NCI-H2029 treated with DMSO at 0.1 percent for 48 hours (cell line): ENCODE data around the gene DCDC1.

Experiments used
- DNase-seq: peaks from one replicate; lab custom pipeline; 2025; lab: John Stamatoyannopoulos, UW

DCDC1 gene, protein sequence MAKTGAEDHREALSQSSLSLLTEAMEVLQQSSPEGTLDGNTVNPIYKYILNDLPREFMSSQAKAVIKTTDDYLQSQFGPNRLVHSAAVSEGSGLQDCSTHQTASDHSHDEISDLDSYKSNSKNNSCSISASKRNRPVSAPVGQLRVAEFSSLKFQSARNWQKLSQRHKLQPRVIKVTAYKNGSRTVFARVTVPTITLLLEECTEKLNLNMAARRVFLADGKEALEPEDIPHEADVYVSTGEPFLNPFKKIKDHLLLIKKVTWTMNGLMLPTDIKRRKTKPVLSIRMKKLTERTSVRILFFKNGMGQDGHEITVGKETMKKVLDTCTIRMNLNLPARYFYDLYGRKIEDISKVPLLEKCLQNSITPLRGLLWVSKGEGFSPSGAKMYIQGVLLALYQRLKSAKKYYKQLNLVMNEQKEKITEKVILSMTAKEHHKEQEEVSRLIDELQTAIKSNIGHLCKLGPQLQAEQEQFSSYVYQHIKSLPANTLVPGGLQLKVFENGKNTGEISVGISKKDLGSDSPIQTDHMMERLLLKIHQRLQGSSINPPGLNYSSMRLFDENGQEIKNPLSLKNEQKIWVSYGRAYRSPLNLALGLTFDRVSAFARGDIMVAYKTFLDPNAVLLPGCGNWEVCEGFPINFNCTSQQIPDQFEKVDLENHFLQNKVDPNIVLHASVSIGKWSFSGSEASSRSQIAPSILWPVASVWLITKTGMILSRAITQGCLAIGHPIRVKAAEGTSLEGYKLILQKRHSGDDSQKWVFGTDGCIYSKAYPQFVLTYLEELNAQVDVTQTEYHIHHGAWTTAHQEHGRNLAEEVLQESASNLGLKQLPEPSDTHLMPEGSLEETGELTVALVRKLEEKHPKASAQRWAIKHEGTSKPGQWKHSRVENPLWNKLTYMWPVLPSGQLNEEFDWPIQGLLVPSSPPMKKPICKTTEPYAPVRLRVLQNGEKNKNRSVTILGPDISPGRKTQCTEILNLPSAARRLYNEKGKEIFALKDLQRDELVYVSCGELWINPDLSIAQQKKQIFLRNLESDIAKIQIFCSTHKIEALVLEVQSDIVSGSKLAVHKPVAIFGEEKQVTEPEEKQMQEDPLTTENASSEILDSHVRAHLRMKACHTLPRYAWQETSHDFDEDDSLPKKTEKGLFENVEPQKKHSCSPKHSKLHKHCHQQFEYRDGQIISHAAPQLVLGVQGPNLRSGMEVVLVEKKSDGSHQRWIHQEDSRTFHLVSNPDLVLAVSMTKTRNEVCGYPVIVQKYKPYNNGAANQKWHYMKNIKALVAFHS (N-terminal part only)

DNA sequence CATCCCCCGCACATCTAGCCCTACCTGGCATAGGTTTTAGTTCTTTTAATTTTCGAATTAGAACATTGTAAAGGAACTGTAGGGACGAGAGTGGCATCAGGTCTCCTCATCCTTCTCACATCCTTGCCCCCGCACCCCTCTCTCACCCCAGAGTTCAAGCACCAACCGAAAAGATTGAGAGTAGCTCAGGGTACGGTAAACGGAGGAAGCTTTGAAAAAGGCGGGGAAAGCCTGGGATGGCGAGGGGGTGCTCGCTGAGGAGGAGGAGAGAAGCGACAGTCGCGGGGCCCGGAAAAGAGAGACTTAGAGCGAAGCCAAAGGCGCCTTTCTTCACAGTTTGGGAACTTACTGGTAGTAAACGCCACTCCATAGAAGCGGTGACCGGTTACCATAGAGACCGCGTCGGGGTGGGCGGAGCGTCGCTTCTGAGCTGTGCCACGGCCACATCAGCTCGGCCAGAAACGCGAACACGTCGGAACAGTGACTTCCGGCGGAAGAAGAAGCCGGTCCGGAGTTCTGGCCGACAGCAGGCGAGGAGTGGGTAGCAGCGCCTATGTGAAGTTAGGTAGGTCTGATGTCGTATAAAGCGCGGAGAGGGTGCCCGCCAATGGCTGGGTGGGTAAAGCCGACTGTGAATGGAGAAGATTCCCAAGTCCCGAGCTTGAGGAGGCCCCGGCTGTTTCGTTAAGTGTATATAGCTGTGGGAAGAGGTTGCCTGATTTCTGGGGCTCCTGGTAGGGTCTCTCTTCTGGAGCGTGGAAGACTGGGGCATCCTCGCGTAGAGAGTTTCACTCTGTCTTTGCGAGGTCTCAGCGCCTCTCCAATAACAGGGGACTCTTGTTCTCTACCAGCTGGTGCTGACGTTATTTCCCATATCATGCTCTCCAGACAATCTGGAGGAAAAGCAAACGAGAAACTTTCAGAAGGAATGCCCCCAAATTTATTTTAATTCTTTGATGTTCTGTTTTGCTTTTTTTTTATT is at the start of gene DCDC1, which contains the start of gene DNAJC24:
TSS of gene DCDC1 (minus strand) at position 392 of the 982 bp plus-strand sequence. CDS start 41,459 bp downstream, outside the sequence.
TSS of gene DNAJC24 (plus strand) at position 513 of the 982 bp plus-strand sequence. CDS start 889 bp downstream, outside the sequence.
- DNase-seq = peak; percentile 67

DNA sequence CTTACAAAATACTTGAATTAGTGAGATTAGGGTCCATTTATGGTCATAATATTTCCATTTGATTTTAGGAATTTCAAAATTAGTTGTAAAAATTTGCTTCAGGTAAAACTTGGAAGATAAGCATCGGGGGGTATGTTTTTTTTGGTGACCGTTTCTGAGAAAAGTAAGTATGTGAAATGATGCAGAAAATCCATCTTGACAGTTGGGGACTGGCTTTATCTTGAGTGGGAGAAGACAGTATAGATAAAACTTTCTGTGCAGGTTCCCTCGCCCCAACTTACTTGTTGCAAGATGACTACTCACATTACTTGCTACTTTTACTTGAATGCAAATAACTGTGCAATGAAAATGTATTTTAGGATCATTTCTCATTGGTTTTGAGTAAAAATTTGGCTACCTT is 49.6 kb upstream of the DCDC1 start:
- no peak for DNase-seq

DNA sequence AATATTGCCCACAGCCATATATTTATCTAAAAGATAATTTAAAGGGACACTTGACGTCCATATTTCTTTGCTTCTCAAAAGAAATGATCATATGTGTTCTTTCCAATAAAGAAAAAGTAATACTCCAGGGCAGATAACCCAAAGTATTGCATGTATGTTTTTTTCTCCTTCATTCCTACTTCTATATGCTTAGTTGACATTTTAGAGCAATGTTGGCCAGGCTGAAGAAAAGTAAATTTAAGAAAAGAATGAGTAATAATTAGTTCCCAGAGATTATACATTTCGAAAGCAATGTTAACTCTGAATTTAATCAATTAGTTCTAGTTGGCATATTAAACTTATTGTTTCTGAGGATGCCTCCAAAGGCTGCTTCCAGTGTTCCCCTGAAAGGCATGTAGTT is 48.3 kb upstream of the DCDC1 start:
- no peak for DNase-seq

DNA sequence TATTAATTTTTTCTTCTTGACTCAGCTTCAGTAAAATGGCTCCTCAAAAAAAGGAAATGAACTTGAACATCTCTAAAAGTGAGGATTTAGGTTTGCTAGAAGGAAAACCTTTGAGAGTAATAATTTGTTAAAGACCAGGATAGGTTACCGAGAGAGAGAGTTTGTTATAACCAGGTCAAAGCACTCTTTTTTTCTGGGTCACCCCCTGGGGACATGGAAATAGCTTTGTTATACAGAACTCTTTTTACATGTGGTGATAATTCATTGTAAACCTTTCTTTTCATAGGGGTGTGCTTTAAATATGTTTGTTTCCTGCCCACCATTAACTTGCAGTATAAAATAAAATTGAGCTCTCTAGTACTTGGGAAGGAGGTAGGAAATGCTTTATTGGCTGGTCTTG is 47.8 kb upstream of the DCDC1 start:
- no peak for DNase-seq

DNA sequence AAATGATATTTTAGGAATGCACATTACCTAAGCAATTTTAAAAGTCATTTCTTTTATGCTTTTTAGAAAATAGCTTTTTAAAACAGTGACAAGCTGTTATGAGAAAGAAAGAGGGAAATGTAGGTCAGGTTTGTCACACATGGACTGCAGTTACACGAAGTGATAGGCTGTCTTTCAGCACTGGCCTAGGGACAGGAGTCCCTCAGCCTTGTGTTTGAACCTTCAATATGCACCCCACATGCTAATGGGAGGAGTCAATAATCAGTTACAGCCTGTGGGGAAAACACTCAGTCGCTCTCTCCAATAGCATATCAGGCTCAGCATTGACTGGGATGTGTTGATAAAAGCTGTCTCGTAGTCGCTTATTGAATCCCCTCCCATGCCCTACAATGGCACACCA is 45.9 kb upstream of the DCDC1 start:
- DNase-seq = no peak

DNA sequence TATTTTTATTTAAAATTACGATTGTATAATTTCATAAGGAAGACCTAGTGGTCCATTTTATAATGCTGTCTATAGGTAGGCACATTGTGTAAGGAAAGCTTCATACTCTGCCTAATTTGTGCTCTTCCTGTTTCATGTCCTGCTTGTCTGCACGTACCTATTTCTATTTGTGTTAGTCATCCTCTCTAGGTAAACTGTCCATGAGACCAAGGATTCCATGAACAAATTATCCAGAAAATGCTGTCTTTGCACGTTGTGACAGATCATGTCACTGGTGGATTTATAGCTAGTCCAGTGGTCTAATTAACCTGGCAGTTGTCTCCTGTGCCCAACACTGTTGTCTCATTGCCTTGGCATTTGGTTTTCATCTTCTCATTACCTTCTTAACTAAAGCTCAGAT is 44.8 kb upstream of the DCDC1 start:
- DNase-seq = no peak

DNA sequence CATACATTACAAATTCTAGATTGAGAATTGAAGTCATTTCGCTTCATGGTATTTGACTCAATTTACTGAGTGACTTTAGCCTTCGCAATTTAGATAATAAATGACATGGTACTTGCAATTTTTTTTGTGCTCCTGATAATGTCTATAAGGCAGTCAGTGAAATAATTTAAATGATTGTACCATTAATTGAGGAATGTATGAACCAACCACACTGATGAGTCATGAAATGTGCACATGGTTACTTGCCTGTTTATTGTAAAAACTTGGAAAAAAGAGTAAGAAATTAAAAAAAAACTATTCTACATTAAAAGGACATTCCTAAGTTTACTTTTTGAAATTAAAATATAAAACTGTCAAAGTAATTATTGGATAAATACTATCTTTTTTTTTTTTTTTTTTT is 43.4 kb upstream of the DCDC1 start:
- DNase-seq = no peak

DNA sequence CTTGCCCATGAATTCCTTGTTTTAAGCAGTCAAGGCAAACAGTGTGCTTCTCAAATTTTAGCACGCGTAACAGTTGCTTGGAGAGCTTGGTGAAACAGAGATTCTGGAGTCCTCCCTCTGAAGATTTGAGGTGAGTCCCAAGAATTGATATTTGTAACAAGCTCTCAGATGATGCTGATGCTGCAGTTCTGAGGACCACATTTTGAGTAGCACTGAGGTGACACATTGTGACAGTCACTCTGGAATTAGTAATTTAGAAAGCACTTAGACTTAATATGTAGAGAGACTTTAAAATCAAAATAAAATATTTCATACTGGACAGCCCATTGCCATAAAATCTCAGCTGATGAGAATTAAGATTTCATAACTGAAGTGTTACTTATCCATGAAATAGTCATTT is 38.7 kb upstream of the DCDC1 start:
- DNase-seq = no peak

DNA sequence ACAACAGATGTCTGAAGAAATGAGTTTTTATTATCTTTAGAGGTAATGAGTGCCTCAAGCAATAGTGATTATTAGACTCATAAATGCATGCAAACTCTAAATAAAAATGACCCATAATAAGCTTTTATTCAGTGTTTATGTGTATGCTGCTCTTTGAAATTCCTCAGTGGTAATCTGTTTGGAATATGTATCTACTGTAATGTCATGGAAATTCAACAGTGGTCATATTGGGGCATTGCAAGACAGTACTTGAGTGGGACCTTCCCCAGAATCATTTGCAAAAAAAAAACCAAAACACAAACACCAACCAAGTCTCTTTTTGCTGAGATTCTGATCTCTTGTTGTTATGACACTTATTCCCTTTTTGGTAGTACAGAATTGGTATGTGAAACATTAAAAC is 35.1 kb upstream of the DCDC1 start:
- DNase-seq = no peak

DNA sequence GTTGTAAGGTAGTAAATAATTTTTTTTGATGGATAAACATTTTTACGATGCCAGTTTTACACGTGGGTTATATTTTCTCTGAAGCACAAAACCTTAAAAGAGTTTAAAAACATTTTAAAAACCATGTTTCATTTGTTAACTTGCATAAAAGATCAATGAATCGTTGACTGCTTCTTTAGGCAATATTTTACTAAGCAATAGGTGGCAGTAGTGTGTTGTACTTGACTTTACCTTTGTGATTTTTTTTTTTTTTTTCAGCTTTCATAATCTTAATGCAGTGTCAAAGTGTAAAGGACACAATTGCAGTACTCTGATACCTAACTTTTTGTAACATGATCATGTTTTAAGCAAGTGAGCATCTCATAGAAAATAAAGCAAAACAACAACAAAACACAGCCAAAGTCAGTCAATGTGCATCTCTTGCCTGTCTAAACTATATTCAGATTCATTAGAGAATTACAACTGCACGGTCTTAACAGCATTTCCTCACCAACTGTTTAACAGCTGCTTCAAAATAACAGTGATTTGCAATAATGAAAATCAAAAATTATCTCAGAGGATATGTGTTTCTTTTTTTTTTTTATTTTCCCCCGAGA is 27.8 kb upstream of the DCDC1 start:
- peak; percentile 19 for DNase-seq

DNA sequence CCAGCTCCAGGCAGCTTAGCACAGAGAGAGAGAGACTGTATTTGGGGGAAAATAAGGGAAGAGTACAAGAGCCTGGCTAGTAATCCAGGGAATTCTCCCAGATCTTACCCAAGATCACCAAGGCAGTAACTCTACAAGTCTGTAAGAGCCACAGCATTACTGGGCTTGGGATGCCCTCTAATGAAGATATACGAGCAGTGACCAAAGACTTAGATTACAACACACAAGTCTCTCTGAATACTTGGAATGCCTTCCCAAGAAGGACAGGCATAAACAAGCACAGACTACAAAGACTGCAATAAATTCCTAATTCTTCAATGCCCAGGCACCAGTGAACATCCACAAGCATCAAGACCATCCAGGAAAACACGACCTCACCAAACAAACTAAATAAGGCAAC is 17.8 kb upstream of the DCDC1 start:
- no peak for DNase-seq

DNA sequence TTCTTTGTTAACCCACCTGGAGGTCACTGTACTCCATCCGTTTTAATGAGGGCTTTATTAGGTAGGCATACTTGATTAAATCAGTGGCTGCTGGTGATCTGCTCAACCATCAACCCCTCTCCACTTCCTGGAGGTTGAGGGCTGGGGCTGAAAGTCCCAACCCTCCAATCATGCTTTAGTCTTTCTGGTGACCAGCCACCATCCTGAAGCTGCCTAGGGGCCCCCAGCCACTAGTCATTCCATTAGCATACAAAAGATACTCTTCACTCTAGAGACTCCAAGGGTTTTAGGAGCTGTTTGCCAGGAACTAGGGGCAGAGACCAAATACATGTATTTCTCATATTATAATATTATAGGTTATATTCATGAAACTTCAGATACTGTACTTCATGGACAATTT is 13.6 kb upstream of the DCDC1 start:
- DNase-seq = no peak

DNA sequence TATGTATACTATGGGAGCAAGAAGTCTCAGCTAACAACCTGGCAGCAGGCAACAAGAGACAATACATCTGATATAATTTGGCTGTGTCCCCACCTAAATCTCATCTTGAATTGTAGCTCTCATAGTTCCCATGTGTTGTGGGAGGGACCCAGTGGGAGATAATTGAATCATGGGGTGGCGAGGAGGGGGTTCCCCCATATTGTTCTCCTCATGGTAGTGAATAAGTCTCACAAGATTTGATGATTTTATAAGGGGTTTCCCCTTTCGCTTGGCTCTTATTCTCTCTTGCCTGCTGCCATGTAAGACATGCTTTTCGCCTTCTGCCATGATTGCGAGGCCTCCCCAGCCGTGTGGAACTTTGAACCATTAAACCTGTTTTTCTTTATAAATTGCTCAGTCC is 6.3 kb upstream of the DCDC1 start:
- no peak for DNase-seq

DNA sequence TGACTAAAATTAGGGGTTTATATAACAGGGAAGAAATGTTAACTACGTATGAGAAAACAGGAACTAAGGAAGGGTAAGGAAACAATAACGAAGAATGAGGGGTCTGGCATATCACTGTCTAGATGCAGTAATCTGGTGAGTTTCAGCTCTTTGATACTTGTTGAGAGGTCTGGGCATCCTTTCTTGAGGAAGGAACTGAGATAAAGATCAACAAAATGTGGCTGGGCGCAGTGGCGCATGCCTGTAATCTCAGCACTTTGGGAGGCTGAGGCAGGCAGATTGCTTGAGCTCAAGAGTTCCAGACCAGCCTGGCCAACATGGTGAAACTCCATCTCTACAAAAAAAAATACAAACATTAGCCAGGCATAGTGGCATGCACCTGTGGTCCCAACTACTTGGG is 2.7 kb downstream of the DCDC1 start:
- DNase-seq = no peak

DNA sequence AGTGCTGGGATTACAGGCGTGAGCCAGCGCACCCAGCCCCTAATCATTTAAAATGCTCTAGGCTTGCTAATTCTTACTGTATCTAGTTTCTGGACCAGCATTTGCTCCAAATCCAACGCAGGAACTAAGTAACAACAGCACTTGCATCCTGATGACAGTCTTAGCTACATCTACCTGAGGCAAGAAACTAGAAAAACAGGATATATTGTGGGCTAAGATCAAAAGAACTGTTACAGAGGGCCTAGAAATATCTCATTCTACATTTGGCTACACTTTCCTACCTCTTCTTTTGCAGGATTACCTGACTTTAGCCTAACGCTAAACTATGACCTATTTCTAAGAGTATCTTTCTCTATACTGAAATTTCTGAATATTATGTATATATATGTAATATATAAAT is 7.8 kb downstream of the DCDC1 start:
- DNase-seq = no peak

DNA sequence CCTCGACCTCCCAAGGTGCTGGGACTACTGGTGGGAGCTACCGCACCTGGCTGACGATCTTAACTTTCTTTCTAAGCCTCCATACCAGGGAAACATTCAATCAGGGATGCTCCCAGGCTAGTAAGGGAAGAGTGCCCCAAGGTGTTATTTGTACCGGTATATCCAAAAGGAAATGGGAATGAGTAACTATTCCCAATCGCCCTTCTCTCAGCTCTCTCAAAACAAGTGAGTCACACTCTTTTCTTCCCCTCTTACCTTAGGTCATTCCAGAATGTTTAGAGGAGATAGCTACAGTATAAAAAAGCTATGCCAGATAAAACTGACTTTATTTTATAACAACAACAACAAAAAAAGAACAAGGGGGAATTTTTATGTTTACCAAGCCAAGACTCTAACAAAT is 13.7 kb downstream of the DCDC1 start:
- no peak for DNase-seq

DNA sequence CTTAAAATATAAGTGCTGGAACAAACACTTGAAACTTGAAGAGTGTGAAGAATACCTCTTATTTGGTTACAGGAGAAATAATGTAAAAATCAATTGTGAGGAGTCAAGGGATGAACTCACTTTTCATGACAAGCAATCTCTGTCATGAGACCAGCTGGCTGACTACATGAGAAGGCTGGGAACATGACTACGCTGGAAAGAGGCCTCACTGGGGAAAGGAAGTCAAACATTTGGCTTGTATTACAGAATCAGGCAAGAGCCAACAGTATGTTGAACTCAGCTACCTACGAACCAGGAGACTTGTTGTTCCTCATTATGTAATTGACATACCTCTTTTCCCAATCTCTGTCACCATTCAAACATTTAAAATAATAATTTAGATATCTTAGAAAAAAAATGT is 14.4 kb downstream of the DCDC1 start:
- peak; percentile 82 for DNase-seq

DNA sequence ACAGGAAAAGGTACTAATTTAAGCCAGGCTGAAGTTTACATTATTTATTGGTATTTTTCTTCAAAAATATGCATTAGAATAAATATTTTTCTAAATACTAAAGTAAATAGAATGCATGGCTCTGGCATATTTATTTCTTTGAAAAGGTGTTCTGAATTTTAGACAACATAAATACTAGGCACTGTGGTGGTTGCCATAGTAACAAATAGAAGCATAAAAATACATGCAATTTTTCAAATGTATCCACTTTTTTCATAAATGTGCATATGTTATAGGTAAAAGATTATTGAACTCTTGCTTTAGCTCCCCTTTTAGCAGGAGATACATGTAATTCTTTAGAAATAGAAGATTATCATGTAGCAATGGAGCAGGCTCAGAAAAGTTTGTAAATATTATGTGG is 18.4 kb downstream of the DCDC1 start:
- DNase-seq = no peak

DNA sequence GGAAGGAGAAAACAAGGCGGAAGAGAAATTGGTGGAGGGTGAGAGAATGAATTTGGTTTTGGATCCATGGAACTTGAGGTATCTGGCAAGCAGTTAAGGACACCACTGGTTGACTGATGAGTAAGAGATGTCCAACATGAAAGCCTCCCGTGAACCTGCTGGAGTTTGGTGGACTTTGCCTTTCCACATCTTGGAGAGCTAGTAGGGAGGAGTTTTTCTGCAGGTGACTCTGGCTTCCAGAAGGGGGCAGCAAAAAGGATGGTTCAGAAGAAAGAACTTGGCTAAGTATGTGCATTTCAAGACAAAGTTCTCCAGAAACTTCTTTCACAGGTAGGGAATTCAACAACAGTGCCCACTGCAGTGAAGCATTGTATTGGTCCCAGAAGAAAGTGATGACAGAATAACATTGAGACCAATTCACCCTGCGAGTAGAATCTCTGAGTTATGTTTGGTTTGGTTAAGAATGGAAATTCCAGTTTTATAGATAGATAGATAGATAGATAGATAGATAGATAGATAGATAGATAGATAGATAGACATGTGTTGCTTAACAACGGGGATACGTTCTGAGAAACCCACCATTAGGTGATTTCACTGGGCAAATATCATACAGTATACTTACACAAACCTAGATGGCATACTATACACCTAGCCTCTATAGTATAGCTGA is 28.5 kb downstream of the DCDC1 start:
- DNase-seq = peak; percentile 10

DNA sequence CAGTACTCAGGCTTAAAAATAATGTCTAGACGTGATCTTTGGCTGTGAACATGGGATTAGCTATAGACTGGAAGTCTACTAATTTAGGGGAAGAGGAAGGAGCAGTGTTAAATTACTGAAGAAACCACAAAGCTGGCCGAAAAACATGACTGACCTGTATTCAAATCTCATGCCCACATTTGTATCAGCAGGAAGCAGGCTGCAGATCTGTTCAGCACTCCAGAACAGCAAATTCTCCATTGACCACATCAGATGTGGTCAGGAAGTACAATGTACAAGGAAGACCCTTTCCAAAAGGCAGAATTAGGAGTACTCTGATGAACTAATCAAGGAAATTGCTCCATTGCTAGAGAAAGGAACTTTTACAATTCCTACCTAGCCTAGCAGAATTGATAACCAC is 31.7 kb downstream of the DCDC1 start:
- DNase-seq = no peak
